ENCODE data around the gene GRIP1.

GRIP1 gene

GRCh38 chr12:66693901-66694513 lies 15.1 kb upstream of the GRIP1 start:
- DNase-seq: peak; percentile 64

GRCh38 chr12:66692986-66693385 lies 14.1 kb upstream of the GRIP1 start:
- no peak for DNase-seq

GRCh38 chr12:66692170-66692569 lies 13.3 kb upstream of the GRIP1 start:
- no peak for DNase-seq

- peak; percentile 75 for DNase-seq
These were observed 10.1 kb upstream of the GRIP1 start for GRCh38 chr12:66688846-66689439.

- no peak for DNase-seq
These were observed 5.3 kb upstream of the GRIP1 start for GRCh38 chr12:66684222-66684621.

- no peak for DNase-seq
These were observed 4.9 kb upstream of the GRIP1 start for GRCh38 chr12:66683822-66684221.

- DNase-seq: no peak
These were observed 4.2 kb upstream of the GRIP1 start for GRCh38 chr12:66683073-66683472.

GRCh38 chr12:66679461-66680084 lies 697 bp upstream of the GRIP1 start:
- no peak for DNase-seq

GRCh38 chr12:66676241-66676640 lies 2.6 kb downstream of the GRIP1 start:
- DNase-seq: no peak

- no peak for DNase-seq
These were observed 4.3 kb downstream of the GRIP1 start for GRCh38 chr12:66674495-66675122.

GRCh38 chr12:66669541-66669940 lies 9.3 kb downstream of the GRIP1 start:
- DNase-seq: no peak

- peak; percentile 12 for DNase-seq
These were observed 10.6 kb downstream of the GRIP1 start for GRCh38 chr12:66668311-66668710.

- no peak for DNase-seq
These were observed 11.0 kb downstream of the GRIP1 start for GRCh38 chr12:66667906-66668305.

- DNase-seq: no peak
These were observed 12.4 kb downstream of the GRIP1 start for GRCh38 chr12:66666481-66666880.

GRCh38 chr12:66665435-66665985 lies 13.4 kb downstream of the GRIP1 start:
- DNase-seq: no peak

GRCh38 chr12:66664076-66664475 lies 14.8 kb downstream of the GRIP1 start:
- DNase-seq: no peak

- DNase-seq: no peak
These were observed 15.3 kb downstream of the GRIP1 start for GRCh38 chr12:66663611-66664010.

GRCh38 chr12:66662729-66663128 lies 16.1 kb downstream of the GRIP1 start:
- peak; percentile 31 for DNase-seq

- no peak for DNase-seq
These were observed 16.7 kb downstream of the GRIP1 start for GRCh38 chr12:66662179-66662578.

- no peak for DNase-seq
These were observed 17.5 kb downstream of the GRIP1 start for GRCh38 chr12:66661357-66661756.

GRCh38 chr12:66653796-66654195 lies 25.1 kb downstream of the GRIP1 start:
- no peak for DNase-seq

- DNase-seq: no peak
These were observed 30.7 kb downstream of the GRIP1 start for GRCh38 chr12:66648033-66648735.

GRCh38 chr12:66647034-66647691 lies 31.7 kb downstream of the GRIP1 start:
- no peak for DNase-seq

All from COR-L47 (cell line).